ENCODE measurements around the gene TAPT1.

GRCh38 chr4:16136311-16136710 is 90.0 kb downstream of the TAPT1 start:
- TF ChIP-seq ELF4 (IDR thresholded peaks at IDR 0.05) = no peak
- TF ChIP-seq SP1 (IDR thresholded peaks at IDR 0.05) = no peak
- TF ChIP-seq FOXM1 (IDR thresholded peaks at IDR 0.05; ENCODE audit: borderline replicate concordance) = no peak
- no peak for TF ChIP-seq ZNF384 (IDR thresholded peaks at IDR 0.05)
- no peak for TF ChIP-seq FOXA1 (IDR thresholded peaks at IDR 0.05)
- TF ChIP-seq BHLHE40 (IDR thresholded peaks at IDR 0.05; ENCODE audit: borderline replicate concordance) = no peak
- TF ChIP-seq FOXK2 (IDR thresholded peaks at IDR 0.05) = no peak
- TF ChIP-seq HDGF (IDR thresholded peaks at IDR 0.05; ENCODE audit: borderline replicate concordance) = no peak
- TF ChIP-seq TARDBP (IDR thresholded peaks at IDR 0.05) = no peak

Data from HEK293T (cell line).